Gastroesophageal sphincter (tissue), 3 donors: ENCODE data around the gene STX8.
"Not testable (repeated sequence)": the region's sequence is repeated elsewhere in the genome, so short reads cannot be mapped to it uniquely, and the experiment has no call there.

Experiments used
- EP300 ChIP-seq: sonication (generic); formaldehyde crosslinking; IDR thresholded peaks from one replicate; pipeline ENCODE4 v1.6.1; 2017; ENCODE audit warnings: antibody characterized with exemption, mild to moderate bottlenecking
- POLR2A ChIP-seq, 2 donors: fragments of 450-650 bp; IDR thresholded peaks; one replicate each; pipeline ENCODE4 v1.6.1; 2017; ENCODE audit warnings: antibody characterized with exemption in 2 of 2, mild to moderate bottlenecking in 2 of 2, moderate library complexity in 1 of 2
- POLR2AphosphoS5 ChIP-seq: sonication (generic); formaldehyde crosslinking; IDR thresholded peaks from one replicate; pipeline ENCODE4 v1.6.1; 2017; ENCODE audit warnings: antibody characterized with exemption
- TF ChIP-seq, protein P1 (sequence below), 4 experiments: fragments of 200-600 bp in 2 of 4; fragments of 450-650 bp in 2 of 4; sonication (generic) in 1 of 4; IDR thresholded peaks; one replicate each; pipeline ENCODE4 v1.5.1; 2017 to 2019; ENCODE audit warnings: antibody characterized with exemption in 4 of 4, mild to moderate bottlenecking in 2 of 4, moderate library complexity in 2 of 4

DNA sequence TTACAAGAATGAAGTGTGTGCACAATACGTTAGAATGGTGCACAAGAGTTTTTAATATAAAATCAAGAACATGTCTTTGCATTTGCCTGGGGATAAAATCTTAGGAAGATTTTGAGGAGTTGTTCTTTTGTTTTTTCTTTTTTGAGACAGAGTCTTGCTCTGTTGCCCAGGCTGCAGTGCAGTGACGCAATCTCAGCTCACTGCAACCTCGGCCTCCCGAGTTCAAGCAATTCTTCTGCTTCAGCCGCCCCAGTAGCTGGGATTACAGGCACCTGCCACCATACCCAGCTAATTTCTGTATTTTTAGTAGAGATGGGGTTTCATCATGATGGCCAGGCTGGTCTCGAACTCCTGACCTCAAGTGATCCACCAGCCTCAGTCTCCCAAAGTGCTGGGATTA lies 128.3 kb downstream of the STX8 start:
- TF ChIP-seq, protein P1, sequence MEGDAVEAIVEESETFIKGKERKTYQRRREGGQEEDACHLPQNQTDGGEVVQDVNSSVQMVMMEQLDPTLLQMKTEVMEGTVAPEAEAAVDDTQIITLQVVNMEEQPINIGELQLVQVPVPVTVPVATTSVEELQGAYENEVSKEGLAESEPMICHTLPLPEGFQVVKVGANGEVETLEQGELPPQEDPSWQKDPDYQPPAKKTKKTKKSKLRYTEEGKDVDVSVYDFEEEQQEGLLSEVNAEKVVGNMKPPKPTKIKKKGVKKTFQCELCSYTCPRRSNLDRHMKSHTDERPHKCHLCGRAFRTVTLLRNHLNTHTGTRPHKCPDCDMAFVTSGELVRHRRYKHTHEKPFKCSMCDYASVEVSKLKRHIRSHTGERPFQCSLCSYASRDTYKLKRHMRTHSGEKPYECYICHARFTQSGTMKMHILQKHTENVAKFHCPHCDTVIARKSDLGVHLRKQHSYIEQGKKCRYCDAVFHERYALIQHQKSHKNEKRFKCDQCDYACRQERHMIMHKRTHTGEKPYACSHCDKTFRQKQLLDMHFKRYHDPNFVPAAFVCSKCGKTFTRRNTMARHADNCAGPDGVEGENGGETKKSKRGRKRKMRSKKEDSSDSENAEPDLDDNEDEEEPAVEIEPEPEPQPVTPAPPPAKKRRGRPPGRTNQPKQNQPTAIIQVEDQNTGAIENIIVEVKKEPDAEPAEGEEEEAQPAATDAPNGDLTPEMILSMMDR (IDR thresholded peaks at IDR 0.05): not testable (repeated sequence)
- not testable (repeated sequence) for TF ChIP-seq POLR2A (IDR thresholded peaks at IDR 0.05); POLR2AphosphoS5; EP300
